Fibroblast of lung (primary cell): ENCODE data around the gene SIT1. TPM values are rescaled to one million over a fixed set of nuclear protein-coding genes. Genes with fewer than 3 reads are reported as not detected.

Source experiments
- DNase-seq, 2 donors: peaks; one replicate each; pipeline versions ENCODE4 v3.0.0 to v3.0.0-alpha.2; 2010; ENCODE audit warnings: low read depth in 2 of 2
- H2AFZ ChIP-seq: 2 replicates; pipeline ENCODE4 v1.5.1; 2012; ENCODE audit warnings: low read length, control low read depth, inconsistent platforms
- H3K27ac ChIP-seq: 2 replicates; pipeline ENCODE4 v1.5.1; 2011; ENCODE audit warnings: low read length, control low read depth; ENCODE audit not compliant: insufficient read depth
- H3K27me3 ChIP-seq: 2 replicates; pipeline ENCODE4 v1.5.1; 2011; ENCODE audit warnings: mild to moderate bottlenecking, low read length; ENCODE audit not compliant: control insufficient read depth, insufficient read depth
- H3K36me3 ChIP-seq: 2 replicates; pipeline ENCODE4 v1.5.1; 2011; ENCODE audit warnings: low read length; ENCODE audit not compliant: control insufficient read depth, insufficient read depth
- H3K4me1 ChIP-seq: 2 replicates; pipeline ENCODE4 v1.5.1; 2011; ENCODE audit warnings: low read length; ENCODE audit not compliant: control insufficient read depth, insufficient read depth; ENCODE audit errors: extremely low read depth
- H3K4me2 ChIP-seq: 2 replicates; pipeline ENCODE4 v1.5.1; 2011; ENCODE audit warnings: low read length, control low read depth; ENCODE audit not compliant: insufficient read depth; ENCODE audit errors: extremely low read depth
- H3K4me3 ChIP-seq, 4 experiments: fragments of 200-600 bp in 1 of 4; sonication (generic) in 1 of 4; replicated peaks in 1 of 4; 2 replicates each; pipeline ENCODE4 v1.5.1; 2011 to 2016; ENCODE audit warnings: low read length in 4 of 4, low read depth in 3 of 4, mild to moderate bottlenecking in 3 of 4, control low read depth in 2 of 4, inconsistent platforms in 1 of 4, mixed read lengths in 1 of 4; ENCODE audit not compliant: insufficient read depth in 1 of 4; ENCODE audit errors: control extremely low read depth in 1 of 4
- H3K79me2 ChIP-seq: 2 replicates; pipeline ENCODE4 v1.5.1; 2012; ENCODE audit warnings: mild to moderate bottlenecking, low read length, inconsistent platforms; ENCODE audit not compliant: control insufficient read depth, insufficient read depth
- H3K9ac ChIP-seq: 2 replicates; pipeline ENCODE4 v1.5.1; 2011; ENCODE audit warnings: mild to moderate bottlenecking, low read length, control low read depth; ENCODE audit not compliant: insufficient read depth
- H3K9me3 ChIP-seq: 2 replicates; pipeline ENCODE4 v1.5.1; 2012; ENCODE audit warnings: low read depth, low read length; ENCODE audit not compliant: control insufficient read depth, insufficient read depth
- H4K20me1 ChIP-seq: 2 replicates; pipeline ENCODE4 v1.5.1; 2011; ENCODE audit warnings: low read length; ENCODE audit not compliant: control insufficient read depth, insufficient read depth; ENCODE audit errors: extremely low read depth
- EZH2 ChIP-seq: IDR thresholded peaks from 2 replicates; pipeline ENCODE4 v1.5.1; 2012; ENCODE audit warnings: low read length, control low read depth, mild to moderate bottlenecking; ENCODE audit errors: missing control alignments
- polyA plus RNA-seq, 2 donors: library from polyadenylated mRNA; depleted of rRNA in 1 of 2; stranded (reverse) in 1 of 2; unstranded in 1 of 2; fragments of >200 nt; gene quantifications; 2 replicates each; pipeline ENCODE4 v1.2.1, GENCODE V29; 2011 to 2012; ENCODE audit warnings: missing spikeins in 1 of 2
- total RNA-seq: library from RNA; depleted of rRNA; stranded (reverse); fragments of >200 nt; gene quantifications from 2 replicates; pipeline ENCODE4 v1.2.1, GENCODE V29; 2014
- TF ChIP-seq, protein P1 (sequence below), 2 donors: IDR thresholded peaks in 1 of 2; conservative IDR thresholded peaks in 1 of 2; 1 replicate in 1 of 2; 2 replicates in 1 of 2; pipeline ENCODE4 v1.5.1; 2011 to 2012; ENCODE audit warnings: low read length in 2 of 2, control low read depth in 1 of 2, inconsistent platforms in 1 of 2, low read depth in 1 of 2, mild to moderate bottlenecking in 1 of 2

Gene SIT1
- total and polyA plus RNA-seq, 2 donors (not counting 1 experiment from before 2014, with no cell fraction given): 0.17 TPM; not detected in 1

DNA sequence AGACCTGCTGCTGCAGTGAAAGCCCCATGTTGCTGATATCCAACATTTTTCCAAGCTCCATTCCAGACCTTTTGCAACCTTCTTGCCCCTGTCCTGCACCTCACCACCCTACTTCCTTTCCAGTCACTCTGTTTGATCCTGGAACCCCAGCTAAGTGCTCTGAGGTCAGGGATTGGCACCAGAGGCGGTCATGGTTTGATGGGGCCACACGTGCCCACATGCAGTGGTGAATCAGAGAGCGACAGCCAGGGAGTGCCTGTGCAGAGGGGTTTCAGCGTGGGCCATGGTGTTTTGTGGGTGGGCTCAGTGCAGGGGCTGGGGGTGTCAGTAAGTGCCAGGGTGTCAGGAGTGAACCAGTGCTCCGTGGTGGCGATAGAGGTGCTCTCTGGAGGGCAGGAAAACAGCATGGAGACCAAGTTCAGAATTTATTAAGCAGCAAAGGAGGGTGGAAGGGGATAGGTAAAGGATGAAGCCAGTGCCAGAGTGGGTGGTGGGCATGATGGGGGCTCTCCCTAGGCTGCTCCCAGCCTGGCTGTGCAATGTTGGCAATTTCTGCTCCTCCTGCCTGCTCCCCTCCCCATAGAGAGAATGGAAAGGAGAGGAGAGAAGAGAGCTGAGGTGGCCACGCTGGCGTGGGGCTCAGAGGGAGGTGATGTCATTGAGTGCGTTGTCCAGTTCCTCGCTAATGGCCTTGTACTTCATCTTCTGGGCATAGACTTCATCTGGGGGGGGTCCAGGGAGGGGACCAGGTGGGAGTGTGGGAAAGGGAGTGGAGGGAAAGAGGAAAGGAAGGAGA lies 32.0 kb upstream of the SIT1 start:
- H4K20me1 ChIP-seq: no peaks in the 10 kb centered on the region
- peak overlapping the region; percentile 8 for H3K27ac ChIP-seq
- TF ChIP-seq, protein P1, sequence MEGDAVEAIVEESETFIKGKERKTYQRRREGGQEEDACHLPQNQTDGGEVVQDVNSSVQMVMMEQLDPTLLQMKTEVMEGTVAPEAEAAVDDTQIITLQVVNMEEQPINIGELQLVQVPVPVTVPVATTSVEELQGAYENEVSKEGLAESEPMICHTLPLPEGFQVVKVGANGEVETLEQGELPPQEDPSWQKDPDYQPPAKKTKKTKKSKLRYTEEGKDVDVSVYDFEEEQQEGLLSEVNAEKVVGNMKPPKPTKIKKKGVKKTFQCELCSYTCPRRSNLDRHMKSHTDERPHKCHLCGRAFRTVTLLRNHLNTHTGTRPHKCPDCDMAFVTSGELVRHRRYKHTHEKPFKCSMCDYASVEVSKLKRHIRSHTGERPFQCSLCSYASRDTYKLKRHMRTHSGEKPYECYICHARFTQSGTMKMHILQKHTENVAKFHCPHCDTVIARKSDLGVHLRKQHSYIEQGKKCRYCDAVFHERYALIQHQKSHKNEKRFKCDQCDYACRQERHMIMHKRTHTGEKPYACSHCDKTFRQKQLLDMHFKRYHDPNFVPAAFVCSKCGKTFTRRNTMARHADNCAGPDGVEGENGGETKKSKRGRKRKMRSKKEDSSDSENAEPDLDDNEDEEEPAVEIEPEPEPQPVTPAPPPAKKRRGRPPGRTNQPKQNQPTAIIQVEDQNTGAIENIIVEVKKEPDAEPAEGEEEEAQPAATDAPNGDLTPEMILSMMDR (conservative IDR thresholded peaks at IDR 0.05 in 1 of 2, IDR thresholded peaks at IDR 0.05 in 1 of 2; ENCODE audit: low read depth in 1 of 2, low read length in 2 of 2): no peak
- no peak for TF ChIP-seq EZH2
- H3K4me1 ChIP-seq: peaks cover 42% of the 10 kb centered on the region
- peaks cover 30% of the 10 kb centered on the region for H3K36me3 ChIP-seq
- DNase-seq: no peak
- H3K9ac ChIP-seq: no peak overlapping the region
- H3K27me3 ChIP-seq: no peaks in the 10 kb centered on the region
- H3K9me3 ChIP-seq: no peaks in the 10 kb centered on the region
- no peak overlapping the region for H3K4me3 ChIP-seq
- H3K4me2 ChIP-seq: no peak overlapping the region
- H2AFZ ChIP-seq: no peak overlapping the region
- H3K79me2 ChIP-seq: peaks cover 32% of the 10 kb centered on the region

- Histone ChIP-seq H3K9me3 (no peaks in the 10 kb centered on the region), H3K36me3 (peaks cover 27% of the 10 kb centered on the region), H3K27ac (peak overlapping the region; percentile 8), H3K4me1 (peaks cover 38% of the 10 kb centered on the region), H2AFZ (no peak overlapping the region), H3K4me3 (no peak overlapping the region), H3K79me2 (peaks cover 25% of the 10 kb centered on the region), H3K4me2 (no peak overlapping the region), H3K9ac (no peak overlapping the region), H4K20me1 (no peaks in the 10 kb centered on the region), H3K27me3 (no peaks in the 10 kb centered on the region)
- TF ChIP-seq, protein P1 (conservative IDR thresholded peaks at IDR 0.05 in 1 of 2, IDR thresholded peaks at IDR 0.05 in 1 of 2; ENCODE audit: low read depth in 1 of 2, low read length in 2 of 2): no peak
- no peak for TF ChIP-seq EZH2
- peak in 1 of 2 donors; percentile 29 for DNase-seq
Observed at GRCh38 chr9:35682051-35682450, 31.3 kb upstream of the SIT1 start.

GRCh38 chr9:35681341-35682002 lies 30.7 kb upstream of the SIT1 start:
- H2AFZ ChIP-seq: no peak overlapping the region
- no peak overlapping the region for H3K9ac ChIP-seq
- peaks cover 38% of the 10 kb centered on the region for H3K4me1 ChIP-seq
- no peak overlapping the region for H3K4me3 ChIP-seq
- peaks cover 19% of the 10 kb centered on the region for H3K79me2 ChIP-seq
- no peaks in the 10 kb centered on the region for H3K9me3 ChIP-seq
- peak overlapping the region; percentile 5 for H3K27ac ChIP-seq
- TF ChIP-seq, protein P1 (conservative IDR thresholded peaks at IDR 0.05 in 1 of 2, IDR thresholded peaks at IDR 0.05 in 1 of 2; ENCODE audit: low read depth in 1 of 2, low read length in 2 of 2): no peak
- TF ChIP-seq EZH2: no peak
- H3K36me3 ChIP-seq: peaks cover 27% of the 10 kb centered on the region
- no peak overlapping the region for H3K4me2 ChIP-seq
- H3K27me3 ChIP-seq: no peaks in the 10 kb centered on the region
- DNase-seq: peak in 1 of 2 donors; percentile 58
- H4K20me1 ChIP-seq: no peaks in the 10 kb centered on the region
